Tibial artery (tissue), 4 donors: ENCODE measurements around the gene TTC28.

ENCODE experiments used
- DNase-seq, 2 donors: peaks; one replicate each; pipeline ENCODE4 v3.0.0-alpha.2; 2019
- H3K27ac ChIP-seq, 2 donors: fragments of 200-600 bp; sonication (generic) in 1 of 2; 1 replicate in 1 of 2; 2 replicates in 1 of 2; pipeline ENCODE4 v1.5.1; 2018 to 2019; ENCODE audit warnings: mild to moderate bottlenecking in 1 of 2
- H3K27me3 ChIP-seq, 2 donors: fragments of 200-600 bp; sonication (generic) in 1 of 2; one replicate each; pipeline versions ENCODE4 v1.5.1 to v1.6.0; 2016 to 2019
- H3K36me3 ChIP-seq, 3 donors: fragments of 200-600 bp; sonication (generic) in 2 of 3; one replicate each; pipeline ENCODE4 v1.5.1; 2016 to 2019; ENCODE audit warnings: mild to moderate bottlenecking in 2 of 3
- H3K4me1 ChIP-seq, 4 donors: fragments of 200-600 bp; sonication (generic) in 2 of 4; 1 replicate in 3 of 4; 2 replicates in 1 of 4; pipeline ENCODE4 v1.5.1; 2016 to 2019
- H3K4me3 ChIP-seq, 2 donors: fragments of 200-600 bp; sonication (generic) in 1 of 2; 1 replicate in 1 of 2; 2 replicates in 1 of 2; pipeline ENCODE4 v1.5.1; 2018 to 2019; ENCODE audit warnings: mild to moderate bottlenecking in 2 of 2
- H3K9me3 ChIP-seq, 3 donors: fragments of 200-600 bp; sonication (generic) in 1 of 3; one replicate each; pipeline ENCODE4 v1.5.1; 2016 to 2019
- CTCF ChIP-seq, 2 experiments: fragments of 200-600 bp in 1 of 2; fragments of 450-650 bp in 1 of 2; IDR thresholded peaks; one replicate each; pipeline ENCODE4 v1.5.1; 2017 to 2019; ENCODE audit warnings: antibody characterized with exemption in 2 of 2, mild to moderate bottlenecking in 1 of 2, moderate library complexity in 1 of 2
- intact Hi-C: fragments of 100-400 bp; cut with DNase I; formaldehyde crosslinking; loops from one replicate; pipeline ENCODE4 v1.15.0; 2023; ENCODE audit warnings: low total_unique reads

The TTC28 gene

DNA sequence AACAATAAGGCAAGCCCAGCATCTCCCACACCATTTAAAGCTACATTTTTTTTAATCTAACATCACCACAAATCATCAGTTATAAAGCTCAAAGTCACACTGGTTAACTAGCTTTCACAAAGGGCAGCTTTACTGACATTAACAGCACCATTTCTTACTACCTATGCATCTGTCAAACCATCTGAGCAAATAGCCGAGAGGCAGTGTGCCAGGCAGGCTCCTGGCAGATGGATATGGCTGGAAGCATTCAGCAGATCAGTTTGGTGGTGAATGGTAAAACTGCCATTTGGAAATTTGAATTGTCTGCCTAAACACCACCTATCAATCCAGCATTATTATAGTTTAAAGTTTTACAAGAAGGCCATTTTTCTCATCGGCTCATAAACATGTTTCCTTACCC is 131.2 kb downstream of the TTC28 start:
- TF ChIP-seq CTCF (IDR thresholded peaks at IDR 0.05): no peak
- H3K4me1 ChIP-seq: peaks cover 0 to 8% (median 0%) of the 10 kb centered on the region in 4 donors

GRCh38 chr22:28547132-28547842 is 132.4 kb downstream of the TTC28 start:
- H3K27me3 ChIP-seq: no peaks in the 10 kb centered on the region
- no peak for DNase-seq
- TF ChIP-seq CTCF (IDR thresholded peaks at IDR 0.05): no peak
- no peak overlapping the region for H3K27ac ChIP-seq
- H3K9me3 ChIP-seq: peaks cover 0 to 7% (median 2%) of the 10 kb centered on the region in 3 donors
- H3K4me1 ChIP-seq: peaks cover 0 to 8% (median 0%) of the 10 kb centered on the region in 4 donors
- intact Hi-C loops: no loop called here
- H3K36me3 ChIP-seq: no peaks in the 10 kb centered on the region
- H3K4me3 ChIP-seq: no peak overlapping the region

More for the DNA sequence above, 131.2 kb downstream of the TTC28 start:
- H3K9me3 ChIP-seq: no peaks in the 10 kb centered on the region
- intact Hi-C loops: no loop called here
- no peak overlapping the region for H3K27ac ChIP-seq
- H3K4me3 ChIP-seq: no peak overlapping the region
- no peaks in the 10 kb centered on the region for H3K27me3 ChIP-seq
- no peaks in the 10 kb centered on the region for H3K36me3 ChIP-seq
- DNase-seq: no peak

DNA sequence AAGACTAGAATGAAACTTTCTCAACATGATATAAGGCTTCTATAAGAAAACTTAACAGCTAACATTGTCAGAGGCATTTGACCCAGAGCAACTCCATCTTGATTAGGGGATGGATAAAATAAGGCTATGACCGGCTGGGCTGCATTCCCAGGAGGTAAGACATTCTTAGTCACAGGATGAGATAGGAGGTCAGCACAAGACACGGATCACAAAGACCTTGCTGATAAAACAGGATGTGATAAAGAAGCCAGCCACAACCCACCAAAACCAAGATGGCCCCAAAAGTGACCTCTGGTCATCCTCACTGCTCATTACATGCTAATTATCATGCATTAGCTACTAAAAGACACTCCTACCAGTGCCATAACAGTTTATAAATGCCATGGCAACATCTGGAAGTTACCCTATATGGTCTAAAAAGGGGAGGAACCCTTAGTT is 135.2 kb downstream of the TTC28 start:
- TF ChIP-seq CTCF (IDR thresholded peaks at IDR 0.05): no peak
- no peak overlapping the region for H3K4me3 ChIP-seq
- no peak for DNase-seq
- peaks cover 0 to 7% (median 4%) of the 10 kb centered on the region in 3 donors for H3K9me3 ChIP-seq
- H3K36me3 ChIP-seq: no peaks in the 10 kb centered on the region
- H3K27me3 ChIP-seq: no peaks in the 10 kb centered on the region
- H3K27ac ChIP-seq: no peak overlapping the region
- intact Hi-C loops: no loop called here
- peaks cover 0 to 8% (median 0%) of the 10 kb centered on the region in 4 donors for H3K4me1 ChIP-seq

- H3K36me3 ChIP-seq: no peaks in the 10 kb centered on the region
- H3K4me3 ChIP-seq: no peak overlapping the region
- DNase-seq: no peak
- H3K9me3 ChIP-seq: peaks cover 0 to 7% (median 4%) of the 10 kb centered on the region in 3 donors
- no peak for TF ChIP-seq CTCF (IDR thresholded peaks at IDR 0.05)
- peaks cover 0 to 8% (median 0%) of the 10 kb centered on the region in 4 donors for H3K4me1 ChIP-seq
- H3K27ac ChIP-seq: no peak overlapping the region
- no peaks in the 10 kb centered on the region for H3K27me3 ChIP-seq
- intact Hi-C loops: no loop called here
Observed at GRCh38 chr22:28542980-28543621, 136.5 kb downstream of the TTC28 start.

DNA sequence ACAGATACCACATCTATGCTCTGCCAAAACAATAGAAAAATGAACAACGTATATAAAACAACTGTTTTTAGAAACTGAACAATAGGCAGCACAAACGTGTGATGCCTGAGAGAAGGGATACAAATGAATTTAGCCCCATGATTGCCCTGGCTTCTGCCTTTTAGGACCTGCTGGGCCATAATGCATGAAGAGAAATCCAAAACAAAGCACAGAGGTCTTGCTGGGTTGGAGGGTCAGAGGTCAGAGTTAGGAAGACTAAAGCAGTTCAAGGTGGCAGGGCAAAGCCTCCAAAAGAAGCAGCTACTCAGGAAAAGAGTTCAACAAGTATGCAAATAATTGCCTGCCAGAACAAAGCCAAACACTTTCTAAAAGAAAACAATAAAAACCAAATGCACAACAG is 138.5 kb downstream of the TTC28 start:
- intact Hi-C loops: no loop called here
- peaks cover 0 to 7% (median 4%) of the 10 kb centered on the region in 3 donors for H3K9me3 ChIP-seq
- DNase-seq: no peak
- H3K27ac ChIP-seq: no peak overlapping the region
- no peaks in the 10 kb centered on the region for H3K4me1 ChIP-seq
- H3K4me3 ChIP-seq: no peak overlapping the region
- no peaks in the 10 kb centered on the region for H3K36me3 ChIP-seq
- no peaks in the 10 kb centered on the region for H3K27me3 ChIP-seq
- TF ChIP-seq CTCF (IDR thresholded peaks at IDR 0.05): no peak
